ENCODE results near the gene GPR21.

The GPR21 gene, protein sequence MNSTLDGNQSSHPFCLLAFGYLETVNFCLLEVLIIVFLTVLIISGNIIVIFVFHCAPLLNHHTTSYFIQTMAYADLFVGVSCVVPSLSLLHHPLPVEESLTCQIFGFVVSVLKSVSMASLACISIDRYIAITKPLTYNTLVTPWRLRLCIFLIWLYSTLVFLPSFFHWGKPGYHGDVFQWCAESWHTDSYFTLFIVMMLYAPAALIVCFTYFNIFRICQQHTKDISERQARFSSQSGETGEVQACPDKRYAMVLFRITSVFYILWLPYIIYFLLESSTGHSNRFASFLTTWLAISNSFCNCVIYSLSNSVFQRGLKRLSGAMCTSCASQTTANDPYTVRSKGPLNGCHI

DNA sequence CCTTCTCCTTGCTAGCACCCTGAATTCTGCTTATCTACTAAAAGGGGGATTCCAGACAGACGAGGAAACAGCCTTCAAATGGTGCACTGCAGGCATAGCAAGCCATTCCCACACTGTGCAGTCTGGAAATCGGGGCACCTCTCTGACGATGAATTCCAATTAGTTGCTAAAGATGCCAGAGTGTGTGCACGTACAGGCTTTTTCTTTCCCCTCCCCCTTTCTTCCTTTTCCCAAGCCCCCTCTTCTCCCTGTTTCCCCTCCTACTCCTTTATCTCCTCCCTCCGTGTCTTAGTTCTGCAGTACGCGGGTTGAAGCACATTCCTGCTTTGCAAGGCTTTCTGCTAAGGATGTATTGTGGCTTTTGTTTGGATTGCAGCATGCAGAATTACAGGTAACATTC lies at the start of gene GPR21:
GPR21 (plus strand) TSS at position 316 of the 400 bp plus-strand sequence. CDS start 900 bp downstream, outside the sequence.
- H3K4me3 ChIP-seq (ENCODE audit: low read depth, low read length), result no peak within 1 kb of the TSS
- DNase-seq (ENCODE audit: low read depth), result no peak

- H3K4me3 ChIP-seq (ENCODE audit: low read depth, low read length), result no peak overlapping the region
- DNase-seq (ENCODE audit: low read depth), result no peak
Observed at GRCh38 chr9:122986010-122986409, 47.5 kb upstream of the GPR21 start.

DNA sequence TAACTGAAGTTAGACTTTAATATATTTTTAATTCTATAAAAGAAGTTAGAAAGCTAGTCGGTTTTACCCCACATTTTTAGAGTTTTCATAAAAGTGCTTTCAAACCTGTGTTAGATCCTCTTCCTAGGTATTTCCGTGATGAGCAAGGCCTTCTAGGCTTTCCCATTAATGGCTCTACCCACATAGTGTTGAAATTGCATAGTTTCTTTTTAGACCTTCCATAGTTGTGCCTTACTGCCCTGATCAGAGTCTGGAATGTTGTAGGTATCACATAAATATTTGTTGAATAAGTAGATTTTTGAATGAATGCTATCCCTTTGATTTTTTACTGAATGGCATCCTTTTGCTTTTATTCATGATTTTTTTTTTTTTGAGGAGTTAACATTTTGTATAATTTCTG lies 45.3 kb upstream of the GPR21 start:
- H3K4me3 ChIP-seq (ENCODE audit: low read depth, low read length), result no peak overlapping the region
- DNase-seq (ENCODE audit: low read depth), result no peak

DNA sequence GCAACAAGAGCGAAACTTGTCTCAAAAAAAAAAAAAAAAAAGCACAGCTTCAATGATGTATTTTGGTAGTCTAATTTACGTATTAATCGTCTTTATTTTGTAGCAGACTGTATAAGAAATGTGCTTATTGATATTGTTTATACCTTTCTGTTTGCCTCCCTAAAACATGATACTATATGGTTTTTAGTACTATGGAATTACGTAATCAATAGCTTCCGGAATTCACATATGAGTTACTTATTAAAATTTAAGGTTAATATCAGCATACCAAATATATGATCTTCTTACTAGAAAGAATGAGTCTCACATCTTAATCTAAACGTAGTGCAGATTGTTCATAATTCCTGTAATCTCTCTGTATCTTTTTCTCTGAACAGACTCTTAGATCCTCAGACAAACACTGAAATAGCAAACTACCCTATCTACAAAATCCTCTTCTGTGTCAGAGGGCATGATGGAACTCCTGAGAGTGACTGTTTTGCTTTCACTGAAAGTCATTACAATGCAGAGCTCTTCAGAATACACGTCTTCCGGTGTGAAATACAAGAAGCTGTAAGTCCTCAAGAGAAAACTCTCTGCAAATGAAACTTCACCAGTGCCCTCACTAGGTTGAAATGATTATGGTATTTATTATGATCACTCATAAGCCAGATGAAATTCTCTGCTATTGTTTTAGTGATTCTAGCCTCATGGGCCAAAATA lies 44.4 kb upstream of the GPR21 start:
- no peak overlapping the region for H3K4me3 ChIP-seq (ENCODE audit: low read depth, low read length)
- no peak for DNase-seq (ENCODE audit: low read depth)

DNA sequence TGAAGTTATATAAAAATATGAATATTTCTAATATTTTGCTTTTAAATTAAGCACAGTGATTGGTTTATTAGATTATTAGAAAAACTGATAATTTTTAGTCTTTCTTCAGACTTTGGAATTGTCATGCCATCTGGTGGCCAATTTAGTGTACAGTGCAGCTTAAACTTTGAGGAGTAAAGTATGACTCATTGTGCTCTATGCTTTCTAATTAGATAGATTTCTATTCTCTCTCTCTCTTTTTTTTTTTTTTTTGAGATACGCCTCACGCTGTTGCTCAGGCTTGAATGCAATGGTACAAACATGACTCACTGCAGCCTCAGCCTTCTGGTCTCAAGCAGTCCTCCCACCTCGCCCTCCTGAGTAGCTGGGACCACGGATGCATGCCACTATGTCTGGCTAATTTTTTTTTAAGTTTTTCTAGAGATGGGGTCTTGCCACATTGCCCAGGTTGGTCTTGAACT lies 42.1 kb upstream of the GPR21 start:
- H3K4me3 ChIP-seq (ENCODE audit: low read depth, low read length), result no peak overlapping the region
- DNase-seq (ENCODE audit: low read depth), result peak; percentile 72

DNA sequence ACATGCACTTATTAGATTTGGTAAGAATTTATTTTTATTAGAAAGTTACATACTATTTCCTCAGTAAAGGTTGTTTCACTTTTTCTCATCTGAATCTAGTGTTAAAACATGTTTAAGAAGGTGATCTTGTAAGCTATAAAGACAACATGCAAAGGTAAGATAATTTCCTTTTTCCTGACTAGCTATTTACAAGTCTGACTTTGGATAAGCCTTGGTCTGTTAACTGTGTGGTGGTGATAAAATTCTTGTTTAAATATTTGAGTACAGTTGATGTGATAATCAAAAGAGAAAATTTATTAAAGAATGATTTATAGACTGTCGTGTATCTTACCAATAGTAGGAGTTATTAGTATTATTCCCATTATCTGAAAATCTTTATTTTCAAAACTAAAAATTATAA lies 36.9 kb upstream of the GPR21 start:
- no peak overlapping the region for H3K4me3 ChIP-seq (ENCODE audit: low read depth, low read length)
- DNase-seq (ENCODE audit: low read depth), result no peak

GRCh38 chr9:122998448-122998847 lies 35.0 kb upstream of the GPR21 start:
- no peak overlapping the region for H3K4me3 ChIP-seq (ENCODE audit: low read depth, low read length)
- DNase-seq (ENCODE audit: low read depth), result no peak

GRCh38 chr9:123000371-123001068 lies 32.9 kb upstream of the GPR21 start:
- no peak overlapping the region for H3K4me3 ChIP-seq (ENCODE audit: low read depth, low read length)
- DNase-seq (ENCODE audit: low read depth), result no peak

DNA sequence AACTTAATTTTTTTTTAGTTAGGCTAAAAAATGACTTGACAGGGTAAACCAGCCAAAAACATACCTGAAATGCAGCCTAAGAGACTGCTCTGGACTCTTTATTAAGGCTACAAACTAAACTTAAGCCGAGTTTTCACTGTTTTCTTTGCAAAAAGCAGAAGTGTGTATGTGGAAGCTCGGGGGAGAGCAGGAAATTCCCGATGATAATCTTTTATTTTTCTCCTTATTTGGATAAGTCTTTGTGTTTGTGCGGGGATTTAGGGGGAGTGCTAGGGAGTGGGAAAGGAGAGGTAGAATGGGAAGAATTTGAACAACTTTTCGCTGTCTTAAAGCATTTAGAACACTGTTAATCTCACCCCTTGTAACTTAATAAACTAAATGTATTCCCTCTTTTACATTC lies 30.7 kb upstream of the GPR21 start:
- DNase-seq (ENCODE audit: low read depth), result no peak
- no peak overlapping the region for H3K4me3 ChIP-seq (ENCODE audit: low read depth, low read length)

DNA sequence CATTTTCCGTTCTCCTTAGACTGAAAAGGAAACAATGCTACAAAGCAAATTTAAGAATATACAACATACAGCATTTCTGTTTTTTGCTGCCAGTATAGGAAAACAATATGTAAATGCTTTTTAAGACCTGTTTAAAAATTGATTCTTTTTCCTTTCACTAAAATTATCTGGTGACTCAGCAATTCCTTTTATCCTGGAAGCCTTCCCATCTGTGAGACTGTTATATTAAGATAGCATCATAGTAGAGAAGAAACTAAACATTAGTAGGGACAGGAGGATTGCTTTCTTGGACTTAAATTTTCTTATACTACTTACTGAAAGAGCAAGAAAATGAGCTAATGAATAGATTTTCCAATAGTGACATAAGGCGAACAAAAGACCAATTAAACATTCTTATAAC lies 30.0 kb upstream of the GPR21 start:
- H3K4me3 ChIP-seq (ENCODE audit: low read depth, low read length), result no peak overlapping the region
- no peak for DNase-seq (ENCODE audit: low read depth)

DNA sequence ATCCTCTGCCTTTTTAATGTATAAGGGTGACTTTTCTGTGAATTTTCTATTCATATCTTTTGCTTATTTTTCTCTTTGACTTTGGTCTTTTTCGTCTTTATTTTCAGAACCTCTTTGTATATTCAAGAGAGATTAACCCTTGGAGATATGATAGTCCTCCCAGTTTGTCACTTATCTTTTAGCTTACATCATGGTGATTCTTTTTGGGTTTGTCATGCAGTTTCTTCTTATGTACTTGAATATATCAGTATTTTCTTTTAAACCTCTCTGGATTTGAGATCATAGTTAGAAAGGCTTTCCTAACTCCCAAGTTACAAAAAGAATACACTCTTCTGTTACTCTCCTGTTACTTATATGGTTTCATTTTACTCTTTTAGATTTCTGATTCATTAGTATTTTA lies 27.5 kb upstream of the GPR21 start:
- DNase-seq (ENCODE audit: low read depth), result no peak
- no peak overlapping the region for H3K4me3 ChIP-seq (ENCODE audit: low read depth, low read length)

DNA sequence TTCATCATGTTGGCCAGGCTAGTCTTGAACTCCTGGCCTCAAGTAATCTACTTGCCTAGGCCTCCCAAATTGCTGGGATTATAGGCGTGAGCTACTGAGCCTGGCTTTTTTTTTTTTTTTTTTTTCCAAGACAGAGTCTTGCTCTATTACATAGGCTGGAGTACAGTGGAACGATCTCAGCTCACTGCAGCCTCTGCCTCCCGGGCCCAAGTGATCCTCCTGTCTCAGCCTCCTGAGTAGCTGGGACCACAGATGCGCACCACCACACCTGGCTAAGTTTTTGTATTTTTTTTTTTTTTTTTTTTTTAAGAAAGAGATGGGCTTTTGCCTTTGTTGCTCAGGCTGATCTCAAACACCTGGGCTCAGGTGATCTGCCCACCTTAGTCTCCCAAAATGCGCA lies 26.2 kb upstream of the GPR21 start:
- DNase-seq (ENCODE audit: low read depth), result no peak
- no peak overlapping the region for H3K4me3 ChIP-seq (ENCODE audit: low read depth, low read length)

- no peak overlapping the region for H3K4me3 ChIP-seq (ENCODE audit: low read depth, low read length)
- no peak for DNase-seq (ENCODE audit: low read depth)
Observed at GRCh38 chr9:123008909-123009308, 24.6 kb upstream of the GPR21 start.

- DNase-seq (ENCODE audit: low read depth), result no peak
- H3K4me3 ChIP-seq (ENCODE audit: low read depth, low read length), result no peak overlapping the region
Observed at GRCh38 chr9:123011380-123011779, 22.1 kb upstream of the GPR21 start.

GRCh38 chr9:123011878-123012528 lies 21.5 kb upstream of the GPR21 start:
- no peak overlapping the region for H3K4me3 ChIP-seq (ENCODE audit: low read depth, low read length)
- DNase-seq (ENCODE audit: low read depth), result peak; percentile 16

DNA sequence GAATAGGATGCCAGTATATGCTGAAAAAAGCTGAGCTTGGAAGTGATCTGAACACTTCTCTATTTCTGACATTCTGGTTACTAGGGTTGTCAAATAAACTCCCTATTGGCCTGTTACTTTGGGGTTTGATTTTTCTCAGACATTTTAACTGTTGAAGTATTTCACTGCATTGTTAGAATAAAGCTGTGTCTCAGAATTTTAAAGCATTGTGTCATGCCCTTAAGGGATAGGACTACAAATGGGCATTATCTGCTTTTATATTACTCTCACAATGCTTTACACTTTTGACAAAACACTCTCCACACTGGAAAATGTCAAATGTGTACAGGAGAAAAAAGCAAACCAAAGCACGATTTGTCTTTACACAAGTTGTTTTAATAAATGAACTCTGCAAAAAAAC lies 16.8 kb upstream of the GPR21 start:
- no peak overlapping the region for H3K4me3 ChIP-seq (ENCODE audit: low read depth, low read length)
- DNase-seq (ENCODE audit: low read depth), result no peak

GRCh38 chr9:123020796-123021195 lies 12.7 kb upstream of the GPR21 start:
- DNase-seq (ENCODE audit: low read depth), result no peak
- H3K4me3 ChIP-seq (ENCODE audit: low read depth, low read length), result no peak overlapping the region

- H3K4me3 ChIP-seq (ENCODE audit: low read depth, low read length), result no peak overlapping the region
Observed at GRCh38 chr9:123026425-123026824, 7.0 kb upstream of the GPR21 start.

GRCh38 chr9:123027517-123027916 lies 6.0 kb upstream of the GPR21 start:
- DNase-seq (ENCODE audit: low read depth), result no peak
- no peak overlapping the region for H3K4me3 ChIP-seq (ENCODE audit: low read depth, low read length)

More at GRCh38 chr9:123026425-123026824, 7.0 kb upstream of the GPR21 start:
- DNase-seq (ENCODE audit: low read depth), result no peak

DNA sequence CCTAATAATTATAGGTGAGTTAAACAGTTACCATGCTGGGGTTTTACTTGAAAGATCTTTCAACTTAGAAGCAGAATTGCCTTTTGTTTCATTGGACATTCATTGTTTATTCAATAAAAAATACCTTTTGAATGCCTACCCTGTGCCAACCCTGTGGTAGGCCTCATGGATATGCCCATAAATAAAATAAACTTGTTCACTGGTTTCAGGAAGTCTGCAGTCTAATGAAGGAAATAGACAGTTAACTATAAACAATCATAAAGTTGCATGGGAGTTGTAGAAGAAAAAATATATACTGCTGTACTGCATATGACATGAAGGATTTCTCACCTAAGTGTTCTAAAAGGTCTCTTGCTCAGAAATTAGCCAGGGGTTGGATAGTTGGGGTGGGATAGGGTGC lies 5.3 kb upstream of the GPR21 start:
- H3K4me3 ChIP-seq (ENCODE audit: low read depth, low read length), result no peak overlapping the region

More for the DNA sequence above, 5.3 kb upstream of the GPR21 start:
- no peak for DNase-seq (ENCODE audit: low read depth)
